Esophagus muscularis mucosa (tissue), 3 donors: ENCODE data around the gene CFAP221.

Experiments used
- CTCF ChIP-seq, 3 experiments: fragments of 200-600 bp in 2 of 3; fragments of 450-650 bp in 1 of 3; sonication (generic) in 2 of 3; IDR thresholded peaks; one replicate each; pipeline ENCODE4 v1.5.1; 2017 to 2019; ENCODE audit warnings: antibody characterized with exemption in 3 of 3, mild to moderate bottlenecking in 2 of 3, moderate library complexity in 1 of 3
- POLR2A ChIP-seq: fragments of 450-650 bp; IDR thresholded peaks from one replicate; pipeline ENCODE4 v1.6.1; 2017; ENCODE audit warnings: antibody characterized with exemption, moderate library complexity, mild to moderate bottlenecking, low read depth
- POLR2AphosphoS5 ChIP-seq, 2 donors: sonication (generic); formaldehyde crosslinking; IDR thresholded peaks; one replicate each; pipeline ENCODE4 v1.6.1; 2017; ENCODE audit warnings: antibody characterized with exemption in 2 of 2

- no peak for TF ChIP-seq CTCF (IDR thresholded peaks at IDR 0.05)
- no peak for TF ChIP-seq POLR2A
- TF ChIP-seq POLR2AphosphoS5 (IDR thresholded peaks at IDR 0.05) = no peak
Measured at GRCh38 chr2:119536211-119536610, 8.0 kb upstream of the CFAP221 start.
